ENCODE measurements around the gene INCA1.
"Not testable (repeated sequence)": the region's sequence is repeated elsewhere in the genome, so short reads cannot be mapped to it uniquely, and the experiment has no call there.

The INCA1 gene

GRCh38 chr17:4997302-4998026 is at the start of gene INCA1, which contains the start of gene KIF1C:
Gene INCA1 (minus strand): TSS chr17:4997522. CDS start chr17:4994437, 3,085 bp downstream.
Gene KIF1C (plus strand): TSS chr17:4997950. CDS start chr17:5000247, 2,297 bp downstream.
- H3K27ac Mint-ChIP-seq = peak within 1 kb of the TSS; percentile 89
- peaks cover 27% of the 10 kb centered on the region for H3K27me3 Mint-ChIP-seq
- H3K9me3 Mint-ChIP-seq = no peaks in the 10 kb centered on the region
- H3K4me3 Mint-ChIP-seq = peak within 1 kb of the TSS; percentile 95
- H3K4me1 Mint-ChIP-seq (ENCODE audit: low read depth) = peaks cover 38% of the 10 kb centered on the region
- intact Hi-C loops (cut with micrococcal nuclease) = no loop called here
- H3K36me3 Mint-ChIP-seq (ENCODE audit: low read depth) = peaks cover 47% of the 10 kb centered on the region

GRCh38 chr17:5045496-5045895 is 48.2 kb upstream of the INCA1 start:
- intact Hi-C loops (cut with micrococcal nuclease) = no loop called here
- H3K27me3 Mint-ChIP-seq = peaks cover 27% of the 10 kb centered on the region
- peaks cover 6% of the 10 kb centered on the region for H3K4me1 Mint-ChIP-seq (ENCODE audit: low read depth)
- H3K4me3 Mint-ChIP-seq = no peak overlapping the region
- H3K27ac Mint-ChIP-seq = no peak overlapping the region
- no peaks in the 10 kb centered on the region for H3K9me3 Mint-ChIP-seq
- no peaks in the 10 kb centered on the region for H3K36me3 Mint-ChIP-seq (ENCODE audit: low read depth)

GRCh38 chr17:5044630-5045029 is 47.3 kb upstream of the INCA1 start:
- intact Hi-C loops (cut with micrococcal nuclease) = no loop called here
- peaks cover 31% of the 10 kb centered on the region for H3K27me3 Mint-ChIP-seq
- H3K36me3 Mint-ChIP-seq (ENCODE audit: low read depth) = no peaks in the 10 kb centered on the region
- no peak overlapping the region for H3K27ac Mint-ChIP-seq
- no peak overlapping the region for H3K4me3 Mint-ChIP-seq
- no peaks in the 10 kb centered on the region for H3K9me3 Mint-ChIP-seq
- peaks cover 6% of the 10 kb centered on the region for H3K4me1 Mint-ChIP-seq (ENCODE audit: low read depth)

- H3K27ac Mint-ChIP-seq = no peak overlapping the region
- H3K4me1 Mint-ChIP-seq (ENCODE audit: low read depth) = peaks cover 6% of the 10 kb centered on the region
- intact Hi-C loops (cut with micrococcal nuclease) = no loop called here
Measured at GRCh38 chr17:5043524-5043923, 46.2 kb upstream of the INCA1 start.

GRCh38 chr17:5042157-5043022 is 45.1 kb upstream of the INCA1 start:
- Mint-ChIP-seq H3K9me3 (no peaks in the 10 kb centered on the region), H3K4me3 (no peak overlapping the region), H3K36me3 (ENCODE audit: low read depth) (no peaks in the 10 kb centered on the region), H3K27me3 (peaks cover 36% of the 10 kb centered on the region), H3K27ac (peak overlapping the region; percentile 45), H3K4me1 (ENCODE audit: low read depth) (peaks cover 6% of the 10 kb centered on the region)
- intact Hi-C loops (cut with micrococcal nuclease) = no loop called here

More at GRCh38 chr17:5043524-5043923, 46.2 kb upstream of the INCA1 start:
- H3K9me3 Mint-ChIP-seq = no peaks in the 10 kb centered on the region
- no peak overlapping the region for H3K4me3 Mint-ChIP-seq
- H3K27me3 Mint-ChIP-seq = peaks cover 30% of the 10 kb centered on the region
- no peaks in the 10 kb centered on the region for H3K36me3 Mint-ChIP-seq (ENCODE audit: low read depth)

GRCh38 chr17:5035315-5035714 is 38.0 kb upstream of the INCA1 start, which contains the start of gene SLC52A1:
Gene SLC52A1 (minus strand): TSS chr17:5035426. CDS start chr17:5034606, 820 bp downstream.
- intact Hi-C loops (cut with micrococcal nuclease) = no loop called here
- H3K4me3 Mint-ChIP-seq = no peak within 1 kb of the TSS
- peak within 1 kb of the TSS; percentile 38 for H3K27ac Mint-ChIP-seq
- no peaks in the 10 kb centered on the region for H3K9me3 Mint-ChIP-seq
- H3K4me1 Mint-ChIP-seq (ENCODE audit: low read depth) = peaks cover 37% of the 10 kb centered on the region
- peaks cover 45% of the 10 kb centered on the region for H3K27me3 Mint-ChIP-seq
- no peaks in the 10 kb centered on the region for H3K36me3 Mint-ChIP-seq (ENCODE audit: low read depth)

- Mint-ChIP-seq H3K4me1 (ENCODE audit: low read depth) (peaks cover 44% of the 10 kb centered on the region), H3K9me3 (no peaks in the 10 kb centered on the region), H3K4me3 (no peak overlapping the region), H3K27ac (no peak overlapping the region), H3K27me3 (peaks cover 41% of the 10 kb centered on the region), H3K36me3 (ENCODE audit: low read depth) (no peaks in the 10 kb centered on the region)
- intact Hi-C loops (cut with micrococcal nuclease) = loop anchor here (5.0 kb wide), 1 partner anchor 47 kb away; the partner anchor contains the start of gene CAMTA2
Measured at GRCh38 chr17:5034651-5035050, 37.3 kb upstream of the INCA1 start.

GRCh38 chr17:5034063-5034462 is 36.7 kb upstream of the INCA1 start:
- intact Hi-C loops (cut with micrococcal nuclease) = loop anchor here (5.0 kb wide), 1 partner anchor 47 kb away; the partner anchor contains the start of gene CAMTA2
- Mint-ChIP-seq H3K4me1 (ENCODE audit: low read depth) (peaks cover 47% of the 10 kb centered on the region), H3K9me3 (no peaks in the 10 kb centered on the region), H3K27ac (peak overlapping the region; percentile 38), H3K4me3 (no peak overlapping the region), H3K36me3 (ENCODE audit: low read depth) (no peaks in the 10 kb centered on the region), H3K27me3 (peaks cover 39% of the 10 kb centered on the region)

GRCh38 chr17:5033352-5034015 is 36.2 kb upstream of the INCA1 start:
- H3K4me1 Mint-ChIP-seq (ENCODE audit: low read depth) = peaks cover 47% of the 10 kb centered on the region
- H3K27me3 Mint-ChIP-seq = peaks cover 39% of the 10 kb centered on the region
- H3K27ac Mint-ChIP-seq = peak overlapping the region; percentile 97
- H3K9me3 Mint-ChIP-seq = no peaks in the 10 kb centered on the region
- intact Hi-C loops (cut with micrococcal nuclease) = loop anchor here (5.0 kb wide), 1 partner anchor 46 kb away; the partner anchor contains the start of gene CAMTA2
- H3K4me3 Mint-ChIP-seq = no peak overlapping the region
- no peaks in the 10 kb centered on the region for H3K36me3 Mint-ChIP-seq (ENCODE audit: low read depth)

- H3K4me1 Mint-ChIP-seq (ENCODE audit: low read depth) = peaks cover 52% of the 10 kb centered on the region
- H3K27me3 Mint-ChIP-seq = peaks cover 36% of the 10 kb centered on the region
- no peaks in the 10 kb centered on the region for H3K36me3 Mint-ChIP-seq (ENCODE audit: low read depth)
- intact Hi-C loops (cut with micrococcal nuclease) = loop anchor here (5.0 kb wide), 1 partner anchor 46 kb away; the partner anchor contains the start of gene CAMTA2
- H3K9me3 Mint-ChIP-seq = no peaks in the 10 kb centered on the region
- peak overlapping the region; percentile 97 for H3K27ac Mint-ChIP-seq
- H3K4me3 Mint-ChIP-seq = no peak overlapping the region
Measured at GRCh38 chr17:5032865-5033264, 35.5 kb upstream of the INCA1 start.

GRCh38 chr17:5031365-5032082 is 34.2 kb upstream of the INCA1 start:
- H3K9me3 Mint-ChIP-seq = no peaks in the 10 kb centered on the region
- peak overlapping the region; percentile 97 for H3K27ac Mint-ChIP-seq
- no peaks in the 10 kb centered on the region for H3K36me3 Mint-ChIP-seq (ENCODE audit: low read depth)
- H3K27me3 Mint-ChIP-seq = peaks cover 23% of the 10 kb centered on the region
- peak overlapping the region; percentile 72 for H3K4me3 Mint-ChIP-seq
- H3K4me1 Mint-ChIP-seq (ENCODE audit: low read depth) = peaks cover 54% of the 10 kb centered on the region
- intact Hi-C loops (cut with micrococcal nuclease) = loop anchor here (1.0 to 5.0 kb wide), 2 partner anchors 31 to 44 kb away; partner anchors contain the start of gene CAMTA2

GRCh38 chr17:5030168-5030567 is 32.8 kb upstream of the INCA1 start:
- intact Hi-C loops (cut with micrococcal nuclease) = loop anchor here (5.0 kb wide), 1 partner anchor 43 kb away; the partner anchor contains the start of gene CAMTA2
- H3K36me3 Mint-ChIP-seq (ENCODE audit: low read depth); H3K4me3 Mint-ChIP-seq; H3K9me3 Mint-ChIP-seq: not testable (repeated sequence)
- H3K27me3 Mint-ChIP-seq = peaks cover 16% of the 10 kb centered on the region
- peak overlapping the region; percentile 97 for H3K27ac Mint-ChIP-seq
- H3K4me1 Mint-ChIP-seq (ENCODE audit: low read depth) = peaks cover 54% of the 10 kb centered on the region

- no peak overlapping the region for H3K4me3 Mint-ChIP-seq
- H3K27me3 Mint-ChIP-seq = peaks cover 3% of the 10 kb centered on the region
- H3K4me1 Mint-ChIP-seq (ENCODE audit: low read depth) = peaks cover 55% of the 10 kb centered on the region
- no peaks in the 10 kb centered on the region for H3K9me3 Mint-ChIP-seq
- peak overlapping the region; percentile 16 for H3K27ac Mint-ChIP-seq
- intact Hi-C loops (cut with micrococcal nuclease) = no loop called here
- peaks cover 23% of the 10 kb centered on the region for H3K36me3 Mint-ChIP-seq (ENCODE audit: low read depth)
Measured at GRCh38 chr17:5027916-5028315, 30.6 kb upstream of the INCA1 start.

All from dendritic cell treated with granulocyte-macrophage colony-stimulating factor and Interleukin-4, amounts not matched to agents 40 ng/mL and 50 ng/mL, for 4 days (primary cell).